Astrocyte (in vitro differentiated cells and primary cell): Measurements from ENCODE around the gene MPZL1. TPM values are rescaled to one million over a fixed set of nuclear protein-coding genes. Genes with fewer than 3 reads are reported as not detected.

Experiments
- DNase-seq: peaks from one replicate; pipeline ENCODE4 v3.0.0-alpha.2; 2010; ENCODE audit warnings: low read depth
- FAIRE-seq: peaks from 2 replicates; lab custom pipeline; 2011; peaks lifted over from hg19 to GRCh38; lab: Jason Lieb, UNC
- H2AFZ ChIP-seq: 2 replicates; pipeline ENCODE4 v1.6.0; 2012; ENCODE audit warnings: low read depth, low read length, inconsistent platforms
- H3K27ac ChIP-seq: 2 replicates; pipeline ENCODE4 v1.5.1; 2011; ENCODE audit warnings: low read depth, low read length, inconsistent platforms
- H3K27me3 ChIP-seq: 2 replicates; pipeline ENCODE4 v1.6.0; 2011; ENCODE audit warnings: low read length, inconsistent platforms; ENCODE audit not compliant: insufficient read depth
- H3K36me3 ChIP-seq: 2 replicates; pipeline ENCODE4 v1.5.1; 2011; ENCODE audit warnings: low read length, inconsistent platforms; ENCODE audit not compliant: insufficient read depth
- H3K4me1 ChIP-seq: 2 replicates; pipeline ENCODE4 v1.5.1; 2011; ENCODE audit warnings: low read length, inconsistent platforms; ENCODE audit not compliant: insufficient read depth
- H3K4me2 ChIP-seq: 2 replicates; pipeline ENCODE4 v1.6.0; 2012; ENCODE audit warnings: low read length, inconsistent platforms
- H3K4me3 ChIP-seq: 2 replicates; pipeline ENCODE4 v1.5.1; 2011; ENCODE audit warnings: low read depth, mild to moderate bottlenecking, low read length, inconsistent platforms; ENCODE audit not compliant: insufficient read depth
- H3K79me2 ChIP-seq: 2 replicates; pipeline ENCODE4 v1.6.0; 2012; ENCODE audit warnings: mild to moderate bottlenecking, low read length, inconsistent platforms; ENCODE audit not compliant: insufficient read depth
- H3K9ac ChIP-seq: 2 replicates; pipeline ENCODE4 v1.6.0; 2012; ENCODE audit warnings: mild to moderate bottlenecking, low read length, inconsistent platforms
- H3K9me3 ChIP-seq: 2 replicates; pipeline ENCODE4 v1.5.1; 2012; ENCODE audit warnings: low read depth, mild to moderate bottlenecking, low read length, inconsistent platforms; ENCODE audit not compliant: insufficient read depth
- H4K20me1 ChIP-seq: 2 replicates; pipeline ENCODE4 v1.6.0; 2012; ENCODE audit warnings: low read length, inconsistent platforms; ENCODE audit not compliant: insufficient read depth
- H3K27ac Mint-ChIP-seq: one replicate; pipeline ENCODE4 v1.8.0; 2021; ENCODE audit warnings: mild to moderate bottlenecking, mixed read lengths; ENCODE audit not compliant: unreplicated experiment
- H3K27me3 Mint-ChIP-seq: one replicate; pipeline ENCODE4 v1.8.0; 2021; ENCODE audit warnings: low read depth, mixed read lengths; ENCODE audit not compliant: unreplicated experiment
- H3K36me3 Mint-ChIP-seq: one replicate; pipeline ENCODE4 v1.8.0; 2021; ENCODE audit warnings: low read depth, mixed read lengths; ENCODE audit not compliant: unreplicated experiment
- H3K4me1 Mint-ChIP-seq: one replicate; pipeline ENCODE4 v1.8.0; 2021; ENCODE audit warnings: low read depth, mixed read lengths; ENCODE audit not compliant: unreplicated experiment
- H3K4me3 Mint-ChIP-seq: one replicate; pipeline ENCODE4 v1.8.0; 2021; ENCODE audit warnings: mild to moderate bottlenecking, moderate library complexity, mixed read lengths; ENCODE audit not compliant: unreplicated experiment
- H3K9me3 Mint-ChIP-seq: one replicate; pipeline ENCODE4 v1.8.0; 2021; ENCODE audit warnings: mild to moderate bottlenecking, mixed read lengths; ENCODE audit not compliant: unreplicated experiment
- EZH2 ChIP-seq: IDR thresholded peaks from 2 replicates; pipeline ENCODE4 v1.6.1; 2012; ENCODE audit warnings: mild to moderate bottlenecking, low read length, inconsistent platforms; ENCODE audit not compliant: insufficient read depth
- total RNA-seq: library from RNA; stranded (reverse); gene quantifications from 2 replicates; pipeline ENCODE4 v1.2.1, GENCODE V29; 2021
- TF ChIP-seq, protein P1 (sequence below): IDR thresholded peaks from 2 replicates; pipeline ENCODE4 v1.5.1; 2011; ENCODE audit warnings: low read depth, mild to moderate bottlenecking, inconsistent platforms, low read length, moderate library complexity; ENCODE audit not compliant: insufficient read depth

MPZL1 gene
- total RNA-seq, 1 donor from 2014 or later = 240 TPM

DNA sequence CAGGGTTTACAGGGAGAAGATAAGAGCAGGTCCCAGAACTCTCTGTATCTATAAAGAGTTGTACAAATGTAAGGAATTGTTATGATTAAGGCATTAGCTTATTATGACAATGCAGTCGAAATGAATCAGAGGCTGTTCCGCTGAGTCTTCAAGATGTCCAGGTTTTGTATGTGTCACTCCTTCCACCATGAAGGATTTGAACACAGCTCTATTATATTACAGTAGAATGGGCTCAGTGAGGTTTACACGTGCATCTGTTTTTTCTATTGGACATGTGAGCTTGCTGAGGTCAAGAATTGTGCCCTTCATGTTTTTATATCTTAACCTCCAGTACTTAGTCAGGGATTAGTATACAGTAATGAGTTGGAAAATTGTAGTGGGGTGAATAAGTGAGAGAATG lies 86.3 kb downstream of the MPZL1 start:
- Histone ChIP-seq H3K4me2 (no peak overlapping the region), H3K36me3 (no peaks in the 10 kb centered on the region), H3K27ac (no peak overlapping the region), H3K4me3 (no peak overlapping the region), H2AFZ (no peak overlapping the region), H4K20me1 (no peaks in the 10 kb centered on the region), H3K9me3 (no peaks in the 10 kb centered on the region), H3K79me2 (no peaks in the 10 kb centered on the region), H3K4me1 (peaks cover 5% of the 10 kb centered on the region), H3K9ac (no peak overlapping the region), H3K27me3 (no peaks in the 10 kb centered on the region)
- Mint-ChIP-seq H3K27ac (no peak overlapping the region), H3K36me3 (peaks cover 14% of the 10 kb centered on the region), H3K4me3 (no peak overlapping the region), H3K27me3 (no peaks in the 10 kb centered on the region), H3K9me3 (peaks cover 10% of the 10 kb centered on the region), H3K4me1 (peaks cover 17% of the 10 kb centered on the region)
- FAIRE-seq = no peak
- TF ChIP-seq, protein P1, sequence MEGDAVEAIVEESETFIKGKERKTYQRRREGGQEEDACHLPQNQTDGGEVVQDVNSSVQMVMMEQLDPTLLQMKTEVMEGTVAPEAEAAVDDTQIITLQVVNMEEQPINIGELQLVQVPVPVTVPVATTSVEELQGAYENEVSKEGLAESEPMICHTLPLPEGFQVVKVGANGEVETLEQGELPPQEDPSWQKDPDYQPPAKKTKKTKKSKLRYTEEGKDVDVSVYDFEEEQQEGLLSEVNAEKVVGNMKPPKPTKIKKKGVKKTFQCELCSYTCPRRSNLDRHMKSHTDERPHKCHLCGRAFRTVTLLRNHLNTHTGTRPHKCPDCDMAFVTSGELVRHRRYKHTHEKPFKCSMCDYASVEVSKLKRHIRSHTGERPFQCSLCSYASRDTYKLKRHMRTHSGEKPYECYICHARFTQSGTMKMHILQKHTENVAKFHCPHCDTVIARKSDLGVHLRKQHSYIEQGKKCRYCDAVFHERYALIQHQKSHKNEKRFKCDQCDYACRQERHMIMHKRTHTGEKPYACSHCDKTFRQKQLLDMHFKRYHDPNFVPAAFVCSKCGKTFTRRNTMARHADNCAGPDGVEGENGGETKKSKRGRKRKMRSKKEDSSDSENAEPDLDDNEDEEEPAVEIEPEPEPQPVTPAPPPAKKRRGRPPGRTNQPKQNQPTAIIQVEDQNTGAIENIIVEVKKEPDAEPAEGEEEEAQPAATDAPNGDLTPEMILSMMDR = no peak
- TF ChIP-seq EZH2 = no peak
- peak; percentile 34 for DNase-seq

DNA sequence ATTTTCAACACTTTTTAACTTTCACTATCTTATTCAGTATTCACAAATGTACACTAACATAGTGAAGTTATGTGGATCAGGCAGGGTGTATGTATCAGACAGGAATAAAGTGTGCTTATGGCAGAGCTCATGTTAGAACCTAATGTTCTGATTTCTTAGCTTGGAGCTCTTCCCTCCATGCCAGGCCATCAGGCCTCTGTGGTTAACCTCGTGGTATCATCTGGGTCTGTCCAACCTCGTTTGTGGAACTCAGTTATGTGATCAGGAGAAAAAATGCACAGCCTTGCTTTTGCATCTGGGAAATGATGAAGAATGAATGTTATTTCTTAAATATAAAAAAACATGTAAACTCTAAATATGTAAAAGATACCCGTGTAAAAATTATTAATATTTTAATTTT lies 86.9 kb downstream of the MPZL1 start:
- Histone ChIP-seq H3K9ac (no peak overlapping the region), H3K79me2 (no peaks in the 10 kb centered on the region), H3K9me3 (no peaks in the 10 kb centered on the region), H3K4me1 (peaks cover 5% of the 10 kb centered on the region), H3K36me3 (no peaks in the 10 kb centered on the region), H3K27me3 (no peaks in the 10 kb centered on the region), H2AFZ (no peak overlapping the region), H3K4me3 (no peak overlapping the region), H3K27ac (no peak overlapping the region), H3K4me2 (no peak overlapping the region), H4K20me1 (no peaks in the 10 kb centered on the region)
- no peaks in the 10 kb centered on the region for H3K27me3 Mint-ChIP-seq
- FAIRE-seq (no peak), DNase-seq (no peak)
- peaks cover 10% of the 10 kb centered on the region for H3K9me3 Mint-ChIP-seq
- H3K4me1 Mint-ChIP-seq = peaks cover 17% of the 10 kb centered on the region
- H3K36me3 Mint-ChIP-seq = peaks cover 14% of the 10 kb centered on the region
- no peak overlapping the region for H3K27ac Mint-ChIP-seq
- TF ChIP-seq EZH2 = no peak
- TF ChIP-seq, protein P1 = no peak
- no peak overlapping the region for H3K4me3 Mint-ChIP-seq

DNA sequence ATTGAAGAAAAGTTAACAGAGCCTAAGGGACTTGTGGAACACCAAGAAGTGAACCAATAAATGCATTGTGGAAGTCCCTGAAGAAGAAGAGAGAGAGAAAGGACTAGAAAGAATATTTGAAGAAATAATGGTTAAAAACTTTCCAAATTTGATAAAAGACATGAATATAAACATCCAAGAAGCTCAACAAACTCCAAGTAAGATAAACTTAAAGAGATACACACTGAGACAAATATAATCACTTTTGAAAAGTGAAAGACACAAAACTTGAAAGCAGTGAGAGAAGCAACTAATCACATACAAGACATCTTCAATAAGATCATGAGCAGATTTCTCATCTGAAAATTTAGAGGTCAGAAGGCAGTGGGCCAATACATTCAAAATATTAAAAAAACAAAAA lies 91.2 kb downstream of the MPZL1 start:
- H3K27ac Mint-ChIP-seq = no peak overlapping the region
- Histone ChIP-seq H3K36me3 (no peaks in the 10 kb centered on the region), H3K9me3 (no peaks in the 10 kb centered on the region), H2AFZ (no peak overlapping the region), H3K9ac (no peak overlapping the region), H3K27me3 (no peaks in the 10 kb centered on the region), H4K20me1 (no peaks in the 10 kb centered on the region), H3K27ac (no peak overlapping the region), H3K79me2 (no peaks in the 10 kb centered on the region), H3K4me1 (no peaks in the 10 kb centered on the region), H3K4me2 (no peak overlapping the region), H3K4me3 (no peak overlapping the region)
- H3K4me1 Mint-ChIP-seq = peaks cover 5% of the 10 kb centered on the region
- no peak for TF ChIP-seq EZH2
- TF ChIP-seq, protein P1 = no peak
- no peak for DNase-seq
- FAIRE-seq = no peak
- H3K27me3 Mint-ChIP-seq = no peaks in the 10 kb centered on the region
- peaks cover 14% of the 10 kb centered on the region for H3K9me3 Mint-ChIP-seq
- H3K4me3 Mint-ChIP-seq = no peak overlapping the region
- peaks cover 7% of the 10 kb centered on the region for H3K36me3 Mint-ChIP-seq
